Neural cell (in vitro differentiated cells): ENCODE measurements around the gene PEF1. TPM values are rescaled to one million over a fixed set of nuclear protein-coding genes. Genes with fewer than 3 reads are reported as not detected.

Experiments used
- H2AFZ ChIP-seq: fragments of 200-600, 300-800 bp; sonication (generic), shearing (Covaris generic); 2 replicates; pipeline ENCODE4 v1.6.0; 2014; ENCODE audit warnings: low read depth, mild to moderate bottlenecking, antibody characterized with exemption, low read length, moderate library complexity
- H3F3A ChIP-seq: fragments of 200-600 bp; shearing (Covaris generic); 2 replicates; pipeline ENCODE4 v1.6.1; 2016; ENCODE audit warnings: mild to moderate bottlenecking, moderate library complexity, mixed read lengths, antibody characterized with exemption, low read length; ENCODE audit not compliant: insufficient read depth, poor library complexity, severe bottlenecking
- H3K27ac ChIP-seq: fragments of 200-600, 300-800 bp; sonication (generic), shearing (Covaris generic); 2 replicates; pipeline ENCODE4 v1.5.1; 2014; ENCODE audit warnings: mild to moderate bottlenecking, low read length, moderate library complexity
- H3K27me3 ChIP-seq: fragments of 300-800, 200-600 bp; sonication (generic), shearing (Covaris generic); 2 replicates; pipeline ENCODE4 v1.6.0; 2014; ENCODE audit warnings: mild to moderate bottlenecking, low read depth, low read length, moderate library complexity; ENCODE audit not compliant: insufficient read depth
- H3K36me3 ChIP-seq: fragments of 300-800, 200-600 bp; sonication (generic), shearing (Covaris generic); 2 replicates; pipeline ENCODE4 v1.5.1; 2014; ENCODE audit warnings: mild to moderate bottlenecking, antibody characterized with exemption, low read length, moderate library complexity; ENCODE audit not compliant: insufficient read depth
- H3K4me2 ChIP-seq: fragments of 300-800, 200-600 bp; sonication (generic), shearing (Covaris generic); 2 replicates; pipeline ENCODE4 v1.6.0; 2014; ENCODE audit warnings: mild to moderate bottlenecking, low read length
- H3K4me3 ChIP-seq: fragments of 300-800, 200-600 bp; sonication (generic), shearing (Covaris generic); 2 replicates; pipeline ENCODE4 v1.5.1; 2014; ENCODE audit warnings: mild to moderate bottlenecking, low read length, moderate library complexity
- H3K79me2 ChIP-seq: fragments of 200-600 bp; shearing (Covaris generic); replicated peaks from 2 replicates; pipeline ENCODE4 v1.6.0; 2014; ENCODE audit warnings: mild to moderate bottlenecking, low read length, moderate library complexity; ENCODE audit not compliant: insufficient read depth
- H3K9ac ChIP-seq: fragments of 300-800, 200-600 bp; sonication (generic), shearing (Covaris generic); 2 replicates; pipeline ENCODE4 v1.6.1; 2016; ENCODE audit warnings: mild to moderate bottlenecking, low read length, mixed read lengths
- H3K9me2 ChIP-seq: fragments of 200-600 bp; shearing (Covaris generic); 2 replicates; pipeline ENCODE4 v1.6.1; 2016; ENCODE audit warnings: mild to moderate bottlenecking, low read length, mixed read lengths; ENCODE audit not compliant: insufficient read depth
- H3K9me3 ChIP-seq: fragments of 200-600, 300-800 bp; sonication (generic), shearing (Covaris generic); 2 replicates; pipeline ENCODE4 v1.6.1; 2016; ENCODE audit warnings: mild to moderate bottlenecking, mixed run types, low read length, moderate library complexity, mixed read lengths
- H4K20me1 ChIP-seq: fragments of 200-600 bp; shearing (Covaris generic); 2 replicates; pipeline ENCODE4 v1.6.1; 2016; ENCODE audit warnings: mild to moderate bottlenecking, mixed run types; ENCODE audit not compliant: insufficient read depth
- EP300 ChIP-seq: fragments of 450-650 bp; conservative IDR thresholded peaks from 2 replicates; pipeline ENCODE4 v1.6.1; 2014; ENCODE audit warnings: antibody characterized with exemption, mild to moderate bottlenecking, moderate library complexity; ENCODE audit not compliant: poor library complexity, severe bottlenecking
- EZH2 ChIP-seq: fragments of 200-600, 300-800 bp; shearing (Covaris generic), sonication (generic); IDR thresholded peaks from 2 replicates; pipeline ENCODE4 v1.6.1; 2014; ENCODE audit warnings: antibody characterized with exemption, low read length, borderline replicate concordance, mild to moderate bottlenecking; ENCODE audit not compliant: insufficient read depth, poor library complexity, severe bottlenecking
- MXI1 ChIP-seq: fragments of 450-650 bp; conservative IDR thresholded peaks from 2 replicates; pipeline ENCODE4 v1.6.1; 2014; ENCODE audit warnings: antibody characterized with exemption, mild to moderate bottlenecking; ENCODE audit not compliant: poor library complexity, severe bottlenecking
- POLR2AphosphoS5 ChIP-seq: IDR thresholded peaks from 2 replicates; pipeline ENCODE4 v1.6.1; 2012
- RAD21 ChIP-seq: fragments of 450-650 bp; conservative IDR thresholded peaks from 2 replicates; pipeline ENCODE4 v1.6.1; 2014; ENCODE audit warnings: antibody characterized with exemption, mild to moderate bottlenecking, moderate library complexity
- SMC3 ChIP-seq: fragments of 450-650 bp; conservative IDR thresholded peaks from 2 replicates; pipeline ENCODE4 v1.6.1; 2014; ENCODE audit warnings: antibody characterized with exemption, mild to moderate bottlenecking, moderate library complexity; ENCODE audit not compliant: poor library complexity
- TAF1 ChIP-seq: IDR thresholded peaks from 2 replicates; pipeline ENCODE4 v1.6.1; 2012; ENCODE audit warnings: low read depth
- polyA plus RNA-seq: library from polyadenylated mRNA; depleted of rRNA; stranded (reverse); fragments of >200 nt; gene quantifications from 2 replicates; pipeline ENCODE4 v1.2.3, GENCODE V29; 2014
- TF ChIP-seq, protein P1 (sequence below): fragments of 450-650 bp; IDR thresholded peaks from 2 replicates; pipeline ENCODE4 v1.5.1; 2014; ENCODE audit warnings: antibody characterized with exemption, mild to moderate bottlenecking, moderate library complexity; ENCODE audit not compliant: poor library complexity, severe bottlenecking
- TF ChIP-seq, protein P2 (sequence below): IDR thresholded peaks from 2 replicates; pipeline ENCODE4 v1.6.1; 2012; ENCODE audit warnings: borderline replicate concordance

PEF1 gene
- polyA plus RNA-seq, 1 donor from 2014 or later = 48.2 TPM

DNA sequence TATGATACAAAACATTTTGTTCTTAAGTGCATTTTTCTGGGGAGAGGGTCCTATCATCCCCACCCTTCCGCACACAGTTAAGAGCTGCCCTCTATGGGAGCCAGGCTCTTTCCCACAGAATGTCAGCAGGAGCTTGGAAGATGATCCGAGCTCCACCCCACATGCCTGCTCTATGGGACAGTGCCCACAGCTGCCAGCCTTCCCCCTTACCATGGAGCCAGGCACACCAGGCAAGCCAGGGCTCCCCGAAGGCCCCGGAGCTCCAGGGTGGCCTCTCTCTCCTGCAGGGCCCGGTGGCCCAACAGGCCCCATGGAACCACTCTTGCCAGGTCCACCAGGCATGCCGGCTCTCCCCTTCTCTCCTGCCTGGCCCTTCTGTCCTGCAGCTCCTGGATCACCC lies 10.4 kb upstream of the PEF1 start:
- TF ChIP-seq EZH2 (no peak), POLR2AphosphoS5 (no peak), RAD21 (no peak), TAF1 (no peak), SMC3 (no peak), MXI1 (no peak), EP300 (no peak)
- TF ChIP-seq, protein P1, sequence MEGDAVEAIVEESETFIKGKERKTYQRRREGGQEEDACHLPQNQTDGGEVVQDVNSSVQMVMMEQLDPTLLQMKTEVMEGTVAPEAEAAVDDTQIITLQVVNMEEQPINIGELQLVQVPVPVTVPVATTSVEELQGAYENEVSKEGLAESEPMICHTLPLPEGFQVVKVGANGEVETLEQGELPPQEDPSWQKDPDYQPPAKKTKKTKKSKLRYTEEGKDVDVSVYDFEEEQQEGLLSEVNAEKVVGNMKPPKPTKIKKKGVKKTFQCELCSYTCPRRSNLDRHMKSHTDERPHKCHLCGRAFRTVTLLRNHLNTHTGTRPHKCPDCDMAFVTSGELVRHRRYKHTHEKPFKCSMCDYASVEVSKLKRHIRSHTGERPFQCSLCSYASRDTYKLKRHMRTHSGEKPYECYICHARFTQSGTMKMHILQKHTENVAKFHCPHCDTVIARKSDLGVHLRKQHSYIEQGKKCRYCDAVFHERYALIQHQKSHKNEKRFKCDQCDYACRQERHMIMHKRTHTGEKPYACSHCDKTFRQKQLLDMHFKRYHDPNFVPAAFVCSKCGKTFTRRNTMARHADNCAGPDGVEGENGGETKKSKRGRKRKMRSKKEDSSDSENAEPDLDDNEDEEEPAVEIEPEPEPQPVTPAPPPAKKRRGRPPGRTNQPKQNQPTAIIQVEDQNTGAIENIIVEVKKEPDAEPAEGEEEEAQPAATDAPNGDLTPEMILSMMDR = no peak
- TF ChIP-seq, protein P2, sequence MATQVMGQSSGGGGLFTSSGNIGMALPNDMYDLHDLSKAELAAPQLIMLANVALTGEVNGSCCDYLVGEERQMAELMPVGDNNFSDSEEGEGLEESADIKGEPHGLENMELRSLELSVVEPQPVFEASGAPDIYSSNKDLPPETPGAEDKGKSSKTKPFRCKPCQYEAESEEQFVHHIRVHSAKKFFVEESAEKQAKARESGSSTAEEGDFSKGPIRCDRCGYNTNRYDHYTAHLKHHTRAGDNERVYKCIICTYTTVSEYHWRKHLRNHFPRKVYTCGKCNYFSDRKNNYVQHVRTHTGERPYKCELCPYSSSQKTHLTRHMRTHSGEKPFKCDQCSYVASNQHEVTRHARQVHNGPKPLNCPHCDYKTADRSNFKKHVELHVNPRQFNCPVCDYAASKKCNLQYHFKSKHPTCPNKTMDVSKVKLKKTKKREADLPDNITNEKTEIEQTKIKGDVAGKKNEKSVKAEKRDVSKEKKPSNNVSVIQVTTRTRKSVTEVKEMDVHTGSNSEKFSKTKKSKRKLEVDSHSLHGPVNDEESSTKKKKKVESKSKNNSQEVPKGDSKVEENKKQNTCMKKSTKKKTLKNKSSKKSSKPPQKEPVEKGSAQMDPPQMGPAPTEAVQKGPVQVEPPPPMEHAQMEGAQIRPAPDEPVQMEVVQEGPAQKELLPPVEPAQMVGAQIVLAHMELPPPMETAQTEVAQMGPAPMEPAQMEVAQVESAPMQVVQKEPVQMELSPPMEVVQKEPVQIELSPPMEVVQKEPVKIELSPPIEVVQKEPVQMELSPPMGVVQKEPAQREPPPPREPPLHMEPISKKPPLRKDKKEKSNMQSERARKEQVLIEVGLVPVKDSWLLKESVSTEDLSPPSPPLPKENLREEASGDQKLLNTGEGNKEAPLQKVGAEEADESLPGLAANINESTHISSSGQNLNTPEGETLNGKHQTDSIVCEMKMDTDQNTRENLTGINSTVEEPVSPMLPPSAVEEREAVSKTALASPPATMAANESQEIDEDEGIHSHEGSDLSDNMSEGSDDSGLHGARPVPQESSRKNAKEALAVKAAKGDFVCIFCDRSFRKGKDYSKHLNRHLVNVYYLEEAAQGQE = no peak
- Histone ChIP-seq H3K9me2 (no peaks in the 10 kb centered on the region), H3K4me2 (no peak overlapping the region), H3K79me2 (no peaks in the 10 kb centered on the region), H3K27me3 (no peaks in the 10 kb centered on the region), H3K4me3 (peak overlapping the region; percentile 57), H3K9me3 (no peaks in the 10 kb centered on the region), H3F3A (peaks cover 3% of the 10 kb centered on the region), H4K20me1 (no peaks in the 10 kb centered on the region), H3K27ac (peak overlapping the region; percentile 94), H3K9ac (peak overlapping the region; percentile 68), H2AFZ (no peak overlapping the region), H3K36me3 (no peaks in the 10 kb centered on the region)

DNA sequence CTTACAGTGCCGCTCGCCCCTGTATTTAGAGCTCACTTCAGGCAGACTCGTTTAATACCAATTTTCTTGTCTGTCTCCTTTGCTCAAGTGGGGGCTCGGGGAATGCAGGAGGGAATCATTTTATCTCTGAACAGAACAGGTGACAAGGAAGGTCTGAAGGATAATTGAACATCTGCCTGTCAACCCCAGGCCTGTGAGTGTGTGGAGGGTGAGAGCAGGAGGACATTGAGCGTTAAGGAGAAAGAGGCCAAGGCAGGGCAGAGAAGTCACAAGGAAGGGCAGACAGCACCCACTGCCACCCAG lies 9.7 kb upstream of the PEF1 start:
- H3K9me2 ChIP-seq = no peaks in the 10 kb centered on the region
- peaks cover 3% of the 10 kb centered on the region for H3F3A ChIP-seq
- peak overlapping the region; percentile 68 for H3K9ac ChIP-seq
- H4K20me1 ChIP-seq = no peaks in the 10 kb centered on the region
- no peaks in the 10 kb centered on the region for H3K27me3 ChIP-seq
- H3K36me3 ChIP-seq = no peaks in the 10 kb centered on the region
- H3K79me2 ChIP-seq = no peaks in the 10 kb centered on the region
- H3K4me2 ChIP-seq = peak overlapping the region; percentile 56
- no peak overlapping the region for H2AFZ ChIP-seq
- no peaks in the 10 kb centered on the region for H3K9me3 ChIP-seq
- H3K27ac ChIP-seq = peak overlapping the region; percentile 94
- no peak for TF ChIP-seq TAF1
- TF ChIP-seq, protein P1 = no peak
- TF ChIP-seq MXI1 = no peak
- TF ChIP-seq EZH2 = no peak
- no peak for TF ChIP-seq RAD21
- TF ChIP-seq, protein P2 = peak; percentile 71
- TF ChIP-seq POLR2AphosphoS5 = peak; percentile 47
- peak; percentile 30 for TF ChIP-seq SMC3
- peak; percentile 83 for TF ChIP-seq EP300
- H3K4me3 ChIP-seq = peak overlapping the region; percentile 57
